SK-N-MC (cell line): ENCODE data around the gene SLC10A7.

Experiments
- DNase-seq: peaks from one replicate; pipeline ENCODE4 v3.0.0-alpha.2; 2011; ENCODE audit warnings: low read depth, low spot score
- H3K27ac ChIP-seq: fragments of 200-600 bp; sonication (generic); 2 replicates; pipeline ENCODE4 v1.5.1; 2016; ENCODE audit warnings: mixed run types
- H3K36me3 ChIP-seq: fragments of 200-600 bp; sonication (generic); 2 replicates; pipeline ENCODE4 v1.6.1; 2017; ENCODE audit warnings: antibody characterized with exemption, low read length, mixed read lengths; ENCODE audit not compliant: insufficient read depth
- H3K4me3 ChIP-seq: fragments of 200-600 bp; sonication (generic); 2 replicates; pipeline ENCODE4 v1.5.1; 2016
- H3K9ac ChIP-seq: fragments of 200-600 bp; sonication (generic); 2 replicates; pipeline ENCODE4 v1.8.0; 2017; ENCODE audit warnings: mixed run types, mixed read lengths; ENCODE audit not compliant: insufficient read length
- H3K9me3 ChIP-seq: fragments of 200-600 bp; sonication (generic); 2 replicates; pipeline ENCODE4 v1.6.1; 2017; ENCODE audit warnings: low read depth, mild to moderate bottlenecking, antibody characterized with exemption, low read length, moderate library complexity, mixed read lengths
- EZH2 ChIP-seq: fragments of 200-600 bp; sonication (generic); IDR thresholded peaks from one replicate; pipeline ENCODE4 v1.6.1; 2017; ENCODE audit warnings: antibody characterized with exemption
- FOXP2 ChIP-seq: optimal IDR thresholded peaks from 2 replicates; pipeline ENCODE3; 2011; ENCODE audit warnings: mild to moderate bottlenecking, moderate library complexity; ENCODE audit not compliant: insufficient read depth; ENCODE audit errors: extremely low read length, control extremely low read depth
- POLR2AphosphoS5 ChIP-seq: IDR thresholded peaks from 2 replicates; pipeline ENCODE4 v1.6.1; 2012; ENCODE audit warnings: mild to moderate bottlenecking, low read depth, low read length, borderline replicate concordance

Gene SLC10A7

GRCh38 chr4:146317783-146318182 is 204.0 kb downstream of the SLC10A7 start:
- H3K27ac ChIP-seq, result no peak overlapping the region
- H3K9ac ChIP-seq, result no peak overlapping the region
- TF ChIP-seq FOXP2 (no peak), EZH2 (no peak), POLR2AphosphoS5 (no peak)
- H3K4me3 ChIP-seq, result no peak overlapping the region
- H3K36me3 ChIP-seq, result no peaks in the 10 kb centered on the region
- no peak for DNase-seq
- H3K9me3 ChIP-seq, result no peaks in the 10 kb centered on the region

- Histone ChIP-seq H3K27ac (no peak overlapping the region), H3K4me3 (no peak overlapping the region), H3K36me3 (no peaks in the 10 kb centered on the region), H3K9ac (no peak overlapping the region), H3K9me3 (no peaks in the 10 kb centered on the region)
- DNase-seq, result no peak
- TF ChIP-seq EZH2 (no peak), FOXP2 (no peak), POLR2AphosphoS5 (no peak)
Measured at GRCh38 chr4:146315184-146315583, 206.6 kb downstream of the SLC10A7 start.

- H3K9ac ChIP-seq, result no peak overlapping the region
- H3K4me3 ChIP-seq, result no peak overlapping the region
- peak; percentile 62 for DNase-seq
- peak overlapping the region; percentile 14; the same call in 1 of the 2 replicates for H3K27ac ChIP-seq
- no peaks in the 10 kb centered on the region for H3K9me3 ChIP-seq
- TF ChIP-seq EZH2 (no peak), FOXP2 (peak; percentile 84), POLR2AphosphoS5 (no peak; the same call in 1 of the 2 replicates)
- H3K36me3 ChIP-seq, result no peaks in the 10 kb centered on the region
Measured at GRCh38 chr4:146311238-146311970, 210.3 kb downstream of the SLC10A7 start.

GRCh38 chr4:146310319-146311021 is 211.3 kb downstream of the SLC10A7 start:
- Histone ChIP-seq H3K27ac (no peak overlapping the region), H3K9me3 (no peaks in the 10 kb centered on the region), H3K4me3 (no peak overlapping the region), H3K36me3 (no peaks in the 10 kb centered on the region), H3K9ac (no peak overlapping the region)
- no peak for DNase-seq
- no peak for TF ChIP-seq FOXP2
- no peak for TF ChIP-seq POLR2AphosphoS5
- no peak for TF ChIP-seq EZH2

- H3K4me3 ChIP-seq, result no peak overlapping the region
- no peaks in the 10 kb centered on the region for H3K36me3 ChIP-seq
- no peaks in the 10 kb centered on the region for H3K9me3 ChIP-seq
- no peak overlapping the region for H3K9ac ChIP-seq
- TF ChIP-seq POLR2AphosphoS5 (no peak), EZH2 (no peak), FOXP2 (no peak)
- H3K27ac ChIP-seq, result no peak overlapping the region
- DNase-seq, result no peak
Measured at GRCh38 chr4:146308951-146309350, 212.8 kb downstream of the SLC10A7 start.

GRCh38 chr4:146302822-146303221 is 218.9 kb downstream of the SLC10A7 start:
- Histone ChIP-seq H3K9ac (no peak overlapping the region), H3K4me3 (no peak overlapping the region)
- no peak for DNase-seq

GRCh38 chr4:146299607-146300006 is 222.1 kb downstream of the SLC10A7 start:
- H3K4me3 ChIP-seq, result no peak overlapping the region
- no peak overlapping the region for H3K27ac ChIP-seq
- no peak overlapping the region for H3K9ac ChIP-seq
- H3K9me3 ChIP-seq, result no peaks in the 10 kb centered on the region
- TF ChIP-seq EZH2 (no peak), POLR2AphosphoS5 (no peak), FOXP2 (no peak)
- H3K36me3 ChIP-seq, result no peaks in the 10 kb centered on the region
- no peak for DNase-seq

More at GRCh38 chr4:146302822-146303221, 218.9 kb downstream of the SLC10A7 start:
- Histone ChIP-seq H3K9me3 (no peaks in the 10 kb centered on the region), H3K27ac (no peak overlapping the region), H3K36me3 (no peaks in the 10 kb centered on the region)
- no peak for TF ChIP-seq POLR2AphosphoS5
- TF ChIP-seq FOXP2, result no peak

- Histone ChIP-seq H3K36me3 (no peaks in the 10 kb centered on the region), H3K4me3 (no peak overlapping the region), H3K9ac (no peak overlapping the region), H3K9me3 (no peaks in the 10 kb centered on the region), H3K27ac (no peak overlapping the region)
- TF ChIP-seq FOXP2 (no peak), POLR2AphosphoS5 (no peak), EZH2 (no peak)
- no peak for DNase-seq
Measured at GRCh38 chr4:146294776-146295175, 227.0 kb downstream of the SLC10A7 start.

- Histone ChIP-seq H3K27ac (no peak overlapping the region), H3K36me3 (no peaks in the 10 kb centered on the region), H3K9ac (no peak overlapping the region), H3K4me3 (no peak overlapping the region), H3K9me3 (no peaks in the 10 kb centered on the region)
- TF ChIP-seq EZH2 (no peak), POLR2AphosphoS5 (no peak), FOXP2 (no peak)
- no peak for DNase-seq
Measured at GRCh38 chr4:146292508-146292907, 229.2 kb downstream of the SLC10A7 start.
